Body of pancreas (tissue), 4 donors: ENCODE results near the gene TCHP.

Source experiments
- CTCF ChIP-seq, 7 experiments: fragments of 450-650 bp in 4 of 7; fragments of 200-600 bp in 3 of 7; sonication (generic) in 3 of 7; IDR thresholded peaks; one replicate each; pipeline ENCODE4 v1.5.1; 2016 to 2019; ENCODE audit warnings: antibody characterized with exemption in 7 of 7
- POLR2A ChIP-seq, 3 donors: fragments of 450-650 bp; IDR thresholded peaks; one replicate each; pipeline ENCODE4 v1.6.1; 2016; ENCODE audit warnings: antibody characterized with exemption in 3 of 3, mild to moderate bottlenecking in 2 of 3

DNA sequence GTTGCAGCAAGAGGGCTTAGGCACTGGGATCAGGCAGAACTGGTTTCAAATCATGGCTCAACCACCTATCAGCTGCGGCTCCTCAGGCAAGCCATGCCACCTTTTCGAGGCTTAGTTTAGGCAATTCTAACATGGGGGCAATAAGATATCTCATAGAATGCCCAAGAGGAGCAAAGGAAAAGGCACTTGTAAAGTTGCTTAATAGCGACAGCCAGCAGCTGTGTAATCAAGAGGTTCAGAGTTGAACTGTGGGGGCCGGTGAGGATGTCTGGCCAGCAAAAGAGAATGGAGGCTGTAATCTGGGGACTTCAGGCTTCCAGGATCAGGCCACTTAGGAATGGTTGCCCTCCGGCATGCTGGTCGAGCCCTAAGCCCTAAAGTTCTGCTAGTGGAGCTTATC is 3.0 kb upstream of the TCHP start:
- TF ChIP-seq CTCF (IDR thresholded peaks at IDR 0.05) (no peak), POLR2A (IDR thresholded peaks at IDR 0.05) (no peak)
